ENCODE data around the gene REP15. TPM values are rescaled to one million over a fixed set of nuclear protein-coding genes. Genes with fewer than 3 reads are reported as not detected.
A peak's percentile ranks its signal among the peaks of the same experiment; 100 is the strongest.
"Not testable (repeated sequence)": the region's sequence is repeated elsewhere in the genome, so short reads cannot be mapped to it uniquely, and the experiment has no call there.

REP15 gene, protein sequence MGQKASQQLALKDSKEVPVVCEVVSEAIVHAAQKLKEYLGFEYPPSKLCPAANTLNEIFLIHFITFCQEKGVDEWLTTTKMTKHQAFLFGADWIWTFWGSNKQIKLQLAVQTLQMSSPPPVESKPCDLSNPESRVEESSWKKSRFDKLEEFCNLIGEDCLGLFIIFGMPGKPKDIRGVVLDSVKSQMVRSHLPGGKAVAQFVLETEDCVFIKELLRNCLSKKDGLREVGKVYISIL
- polyA plus RNA-seq (2012; ENCODE audit: missing spikeins): 0.59 TPM

- no peak for TF ChIP-seq TAF1 (IDR thresholded peaks at IDR 0.05; ENCODE audit: borderline replicate concordance, low read depth, low read length)
- TF ChIP-seq POLR2AphosphoS5 (IDR thresholded peaks at IDR 0.05; ENCODE audit: low read depth, low read length): no peak
- no peak for TF ChIP-seq POLR2A (IDR thresholded peaks at IDR 0.05; ENCODE audit: low read depth, low read length)
- DNase-seq (ENCODE audit: insufficient read length) (no peak), FAIRE-seq (no peak)
Observed at GRCh38 chr12:27696293-27696652, at the start of gene REP15. TSS of gene REP15 (plus strand) at chr12:27696447. CDS start at chr12:27696563, 116 bp downstream.

DNA sequence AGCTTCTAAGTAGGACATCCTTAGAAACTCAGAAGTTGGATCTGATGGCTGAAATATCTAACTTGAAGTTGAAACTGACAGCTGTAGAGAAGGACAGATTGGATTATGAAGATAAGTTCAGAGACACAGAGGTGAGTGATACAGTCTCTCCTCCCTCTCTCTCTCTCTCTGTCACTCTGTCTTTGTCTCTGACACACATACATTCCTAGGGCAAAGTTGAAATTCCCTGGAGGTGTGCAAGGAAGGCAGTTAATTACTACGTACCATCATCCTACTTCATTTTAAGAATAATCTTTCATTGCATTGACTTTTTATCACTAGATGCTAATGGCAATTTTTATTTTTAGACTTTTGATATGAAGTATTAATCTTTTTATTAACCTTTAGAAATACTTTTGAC is 46.2 kb upstream of the REP15 start:
- TF ChIP-seq POLR2A (IDR thresholded peaks at IDR 0.05; ENCODE audit: low read depth, low read length): no peak
- no peak for TF ChIP-seq POLR2AphosphoS5 (IDR thresholded peaks at IDR 0.05; ENCODE audit: low read depth, low read length)
- no peak for TF ChIP-seq TAF1 (IDR thresholded peaks at IDR 0.05; ENCODE audit: borderline replicate concordance, low read depth, low read length)
- DNase-seq (ENCODE audit: insufficient read length) (no peak), FAIRE-seq (no peak)

DNA sequence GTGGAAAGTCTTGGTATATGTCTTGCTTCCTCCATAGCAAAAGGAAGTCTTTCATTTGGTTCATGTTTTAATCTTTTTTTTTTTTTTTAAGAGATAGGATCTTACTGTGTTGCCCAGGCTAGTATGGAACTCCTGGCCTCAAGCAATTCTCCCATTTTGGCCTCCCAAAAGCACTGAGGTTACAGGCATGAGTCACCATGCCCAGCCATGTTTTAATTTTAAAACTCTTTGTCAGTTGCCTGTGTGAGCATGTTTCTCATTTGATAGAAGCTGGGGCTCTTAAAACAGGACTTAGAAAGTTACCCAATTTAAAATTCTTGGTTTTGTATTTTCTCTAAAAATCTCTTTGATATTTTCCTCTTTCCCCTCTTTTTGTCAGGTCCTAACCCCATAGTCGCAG is 45.0 kb upstream of the REP15 start:
- TF ChIP-seq POLR2A (IDR thresholded peaks at IDR 0.05; ENCODE audit: low read depth, low read length): no peak
- TF ChIP-seq POLR2AphosphoS5 (IDR thresholded peaks at IDR 0.05; ENCODE audit: low read depth, low read length): no peak
- TF ChIP-seq TAF1 (IDR thresholded peaks at IDR 0.05; ENCODE audit: borderline replicate concordance, low read depth, low read length): no peak
- no peak for FAIRE-seq
- no peak for DNase-seq (ENCODE audit: insufficient read length)

DNA sequence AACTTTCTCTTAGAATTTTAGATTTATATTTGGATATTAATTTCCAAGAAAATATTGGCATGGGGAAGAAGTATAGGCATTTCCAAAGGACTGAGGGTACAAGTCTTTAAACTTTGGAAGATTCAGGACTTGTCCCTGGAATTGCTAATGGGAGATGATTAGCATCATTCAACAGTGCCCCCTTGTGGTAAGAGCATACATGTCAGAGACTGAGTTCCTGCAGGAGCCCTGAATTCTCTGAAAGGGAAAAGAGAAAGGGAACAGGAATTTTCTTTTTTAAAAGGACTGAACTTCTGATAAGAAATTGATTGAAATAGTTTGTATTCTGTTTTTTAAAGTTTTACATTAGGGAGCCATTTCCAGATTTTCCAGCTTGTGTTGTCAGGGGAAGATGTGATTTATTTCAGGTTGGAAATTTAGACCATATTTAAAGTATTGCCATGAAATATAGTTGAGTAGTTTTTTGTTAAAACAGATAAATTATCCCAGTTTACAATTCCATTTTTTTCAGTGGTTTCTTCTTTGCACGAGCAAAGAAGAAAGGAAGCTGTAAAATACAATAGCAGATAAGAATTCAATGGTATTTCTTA is 44.0 kb upstream of the REP15 start:
- TF ChIP-seq POLR2A (IDR thresholded peaks at IDR 0.05; ENCODE audit: low read depth, low read length): no peak
- no peak for TF ChIP-seq POLR2AphosphoS5 (IDR thresholded peaks at IDR 0.05; ENCODE audit: low read depth, low read length)
- DNase-seq (ENCODE audit: insufficient read length) (peak; percentile 5), FAIRE-seq (peak; percentile 70)

- DNase-seq (ENCODE audit: insufficient read length): no peak
- TF ChIP-seq TAF1 (IDR thresholded peaks at IDR 0.05; ENCODE audit: borderline replicate concordance, low read depth, low read length) (no peak), POLR2A (IDR thresholded peaks at IDR 0.05; ENCODE audit: low read depth, low read length) (no peak), POLR2AphosphoS5 (IDR thresholded peaks at IDR 0.05; ENCODE audit: low read depth, low read length) (no peak)
- peak; percentile 42 for FAIRE-seq
Observed at GRCh38 chr12:27653661-27654060, 42.6 kb upstream of the REP15 start.

- FAIRE-seq: peak; percentile 92
- DNase-seq (ENCODE audit: insufficient read length): not testable (repeated sequence)
Observed at GRCh38 chr12:27655476-27655875, 40.8 kb upstream of the REP15 start.

- FAIRE-seq: no peak
- TF ChIP-seq POLR2AphosphoS5 (IDR thresholded peaks at IDR 0.05; ENCODE audit: low read depth, low read length) (no peak), POLR2A (IDR thresholded peaks at IDR 0.05; ENCODE audit: low read depth, low read length) (no peak), TAF1 (IDR thresholded peaks at IDR 0.05; ENCODE audit: borderline replicate concordance, low read depth, low read length) (no peak)
- DNase-seq (ENCODE audit: insufficient read length): no peak
Observed at GRCh38 chr12:27657296-27657695, 39.0 kb upstream of the REP15 start.

DNA sequence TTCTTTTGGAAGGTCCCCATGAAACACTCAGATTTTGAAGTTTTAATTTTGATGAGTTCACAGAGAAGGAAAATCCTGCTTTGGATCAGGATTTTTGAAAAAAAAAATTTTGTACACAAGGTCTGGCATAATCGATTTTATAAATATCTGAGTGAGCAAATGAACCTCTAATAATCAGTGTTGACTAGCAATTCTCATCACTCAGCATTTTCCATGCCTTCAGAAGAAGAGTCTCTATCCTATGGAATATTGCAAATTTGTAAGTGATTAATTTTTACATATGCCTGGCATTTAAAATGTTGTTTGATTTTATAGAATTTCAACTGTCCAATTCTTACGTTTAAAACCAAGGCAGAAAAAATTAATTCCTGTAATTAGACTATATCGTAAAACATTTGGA is 30.5 kb upstream of the REP15 start:
- no peak for FAIRE-seq
- no peak for TF ChIP-seq TAF1 (IDR thresholded peaks at IDR 0.05; ENCODE audit: borderline replicate concordance, low read depth, low read length)

DNA sequence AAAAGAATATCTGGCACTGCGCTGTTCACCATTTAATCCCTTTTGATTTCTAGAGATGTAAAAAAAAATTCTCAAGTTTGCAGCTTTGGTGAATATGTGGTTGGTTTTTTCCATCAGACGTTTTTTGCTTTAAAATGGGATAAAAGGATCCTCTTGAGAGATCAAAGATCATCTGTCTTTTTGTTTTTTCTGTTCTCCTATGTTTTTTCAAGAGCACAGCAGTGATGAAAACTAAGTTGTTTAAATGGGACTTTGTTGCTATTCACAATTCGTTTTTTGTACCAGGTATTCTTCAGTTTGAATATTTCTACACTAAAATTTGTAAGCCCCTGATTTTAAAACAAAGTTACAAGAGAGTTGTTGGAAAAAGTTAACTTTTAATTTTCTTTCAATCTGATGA is 29.7 kb upstream of the REP15 start:
- FAIRE-seq: no peak
- TF ChIP-seq TAF1 (IDR thresholded peaks at IDR 0.05; ENCODE audit: borderline replicate concordance, low read depth, low read length) (no peak), POLR2AphosphoS5 (IDR thresholded peaks at IDR 0.05; ENCODE audit: low read depth, low read length) (no peak), POLR2A (IDR thresholded peaks at IDR 0.05; ENCODE audit: low read depth, low read length) (no peak)

More for the DNA sequence above, 30.5 kb upstream of the REP15 start:
- no peak for DNase-seq (ENCODE audit: insufficient read length)

DNA sequence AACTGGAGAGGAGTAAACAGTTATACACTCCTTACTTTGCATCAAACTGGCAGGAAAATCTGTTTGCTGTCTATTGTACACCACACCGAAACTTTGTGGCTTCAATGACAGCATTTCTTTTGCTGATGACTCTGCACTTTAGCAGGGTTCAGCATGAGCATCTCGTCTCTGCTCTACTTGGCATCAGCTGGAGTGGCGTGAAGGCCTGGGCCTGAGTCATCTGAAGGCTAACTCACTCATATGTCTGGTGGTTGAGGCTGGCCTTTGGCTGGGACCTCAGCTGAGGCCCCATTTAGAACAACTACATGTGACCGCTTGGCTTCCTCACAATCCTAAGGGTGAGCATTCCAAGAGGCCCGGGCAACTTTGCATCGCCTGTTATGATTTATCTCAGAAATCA is 28.7 kb upstream of the REP15 start:
- no peak for TF ChIP-seq POLR2AphosphoS5 (IDR thresholded peaks at IDR 0.05; ENCODE audit: low read depth, low read length)
- TF ChIP-seq POLR2A (IDR thresholded peaks at IDR 0.05; ENCODE audit: low read depth, low read length): no peak
- no peak for TF ChIP-seq TAF1 (IDR thresholded peaks at IDR 0.05; ENCODE audit: borderline replicate concordance, low read depth, low read length)
- DNase-seq (ENCODE audit: insufficient read length) (no peak), FAIRE-seq (no peak)

More for the DNA sequence above, 29.7 kb upstream of the REP15 start:
- no peak for DNase-seq (ENCODE audit: insufficient read length)

DNA sequence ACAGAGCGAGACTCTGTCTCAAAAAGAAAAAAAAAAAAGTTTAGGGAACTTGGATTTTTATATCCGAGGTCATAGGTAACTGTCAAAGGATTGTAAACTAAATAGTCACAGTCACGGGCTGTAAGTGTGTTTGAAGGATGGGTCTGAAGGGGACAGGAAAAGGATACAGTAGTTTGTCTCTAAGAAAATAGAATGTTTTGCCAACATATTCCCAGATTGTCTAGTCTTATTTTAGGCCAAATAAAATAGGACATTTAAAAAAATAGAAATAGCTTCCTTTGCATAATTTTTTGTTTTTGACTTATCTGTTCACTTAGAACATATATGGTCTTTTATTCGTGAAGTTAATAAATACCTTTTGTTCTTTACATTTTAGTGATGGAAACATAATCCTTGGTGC is 24.2 kb upstream of the REP15 start:
- no peak for TF ChIP-seq POLR2AphosphoS5 (IDR thresholded peaks at IDR 0.05; ENCODE audit: low read depth, low read length)
- no peak for TF ChIP-seq TAF1 (IDR thresholded peaks at IDR 0.05; ENCODE audit: borderline replicate concordance, low read depth, low read length)
- no peak for TF ChIP-seq POLR2A (IDR thresholded peaks at IDR 0.05; ENCODE audit: low read depth, low read length)
- DNase-seq (ENCODE audit: insufficient read length): no peak
- no peak for FAIRE-seq

DNA sequence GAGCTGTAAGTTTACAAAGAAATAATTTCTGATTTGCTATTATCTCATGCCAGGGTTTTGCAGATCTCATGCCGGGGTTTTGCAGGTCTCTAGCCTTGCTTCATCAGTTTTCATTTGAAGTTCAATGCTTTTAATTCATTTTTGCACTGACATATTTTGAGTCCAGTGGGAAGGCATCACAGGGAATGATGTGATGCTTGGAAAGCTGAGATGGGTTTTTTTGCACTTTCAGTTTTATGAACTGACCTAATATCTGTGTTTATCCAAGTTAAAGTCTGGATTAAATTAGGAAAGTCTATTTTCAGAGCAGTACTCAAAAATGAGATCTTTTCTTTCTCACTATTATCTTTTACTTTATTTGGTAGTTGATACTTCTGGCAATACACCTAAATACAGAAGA is 23.6 kb upstream of the REP15 start:
- FAIRE-seq (no peak), DNase-seq (ENCODE audit: insufficient read length) (no peak)
- TF ChIP-seq POLR2AphosphoS5 (IDR thresholded peaks at IDR 0.05; ENCODE audit: low read depth, low read length) (no peak), TAF1 (IDR thresholded peaks at IDR 0.05; ENCODE audit: borderline replicate concordance, low read depth, low read length) (no peak), POLR2A (IDR thresholded peaks at IDR 0.05; ENCODE audit: low read depth, low read length) (no peak)
